Iris pigment epithelial cell (primary cell): ENCODE results near the gene PINLYP.
"Not testable (repeated sequence)": the region's sequence is repeated elsewhere in the genome, so short reads cannot be mapped to it uniquely, and the experiment has no call there.

Experiments used
- DNase-seq: peaks from one replicate; pipeline ENCODE4 v3.0.0-alpha.2; 2011; ENCODE audit warnings: low read depth

Gene PINLYP

GRCh38 chr19:43575156-43575950 is at the start of gene PINLYP, which contains the start of gene XRCC1:
TSS of gene PINLYP (plus strand) at chr19:43575801. CDS start at chr19:43577192, 1,391 bp downstream.
TSS of gene XRCC1 (minus strand) at chr19:43575527. CDS start at chr19:43575458, 69 bp downstream.
- DNase-seq: peak; percentile 99

- DNase-seq: peak; percentile 17
These were observed 49.5 kb upstream of the PINLYP start for GRCh38 chr19:43525836-43526771.

GRCh38 chr19:43526884-43527859 is 48.4 kb upstream of the PINLYP start, which contains the start of gene ETHE1:
TSS of gene ETHE1 (minus strand) at chr19:43527201. CDS start at chr19:43527177, 24 bp downstream.
- peak; percentile 46 for DNase-seq

GRCh38 chr19:43527860-43528622 is 47.6 kb upstream of the PINLYP start:
- DNase-seq: no peak

- DNase-seq: no peak
These were observed 43.0 kb upstream of the PINLYP start for GRCh38 chr19:43532571-43532961.

GRCh38 chr19:43532962-43533545 is 42.5 kb upstream of the PINLYP start, which contains the start of gene ZNF575:
TSS of gene ZNF575 (plus strand) at chr19:43533188. CDS start at chr19:43534423, 1,235 bp downstream.
- DNase-seq: peak; percentile 93

- peak; percentile 100 for DNase-seq
These were observed 41.9 kb upstream of the PINLYP start for GRCh38 chr19:43533546-43534304.

- DNase-seq: no peak
These were observed 41.2 kb upstream of the PINLYP start for GRCh38 chr19:43534305-43534815.

- DNase-seq: peak; percentile 57
These were observed 40.5 kb upstream of the PINLYP start for GRCh38 chr19:43534816-43535761.

GRCh38 chr19:43538922-43539321 is 36.7 kb upstream of the PINLYP start:
- DNase-seq: no peak

GRCh38 chr19:43540381-43540780 is 35.2 kb upstream of the PINLYP start:
- no peak for DNase-seq

GRCh38 chr19:43541920-43542650 is 33.5 kb upstream of the PINLYP start:
- DNase-seq: no peak

GRCh38 chr19:43544077-43544476 is 31.5 kb upstream of the PINLYP start:
- DNase-seq: no peak

GRCh38 chr19:43545276-43545675 is 30.3 kb upstream of the PINLYP start:
- DNase-seq: no peak

GRCh38 chr19:43545981-43546380 is 29.6 kb upstream of the PINLYP start:
- no peak for DNase-seq

- no peak for DNase-seq
These were observed 29.0 kb upstream of the PINLYP start for GRCh38 chr19:43546581-43546980.

- not testable (repeated sequence) for DNase-seq
These were observed 27.7 kb upstream of the PINLYP start for GRCh38 chr19:43547926-43548325.
